ACC112 (cell line): ENCODE measurements around the gene PRLHR.

ENCODE experiments used
- H2AFZ ChIP-seq: fragments of 200-600 bp; sonication (generic); one replicate; pipeline ENCODE4 v1.6.0; 2017; ENCODE audit warnings: antibody characterized with exemption, low read length; ENCODE audit not compliant: unreplicated experiment
- H3K27ac ChIP-seq: fragments of 200-600 bp; sonication (generic); 2 replicates; pipeline ENCODE4 v1.5.1; 2014; ENCODE audit warnings: low read depth, mild to moderate bottlenecking, antibody characterized with exemption, low read length, moderate library complexity
- H3K27me3 ChIP-seq: fragments of 200-600 bp; sonication (generic); 2 replicates; pipeline ENCODE4 v1.6.1; 2014; ENCODE audit warnings: mild to moderate bottlenecking, antibody characterized with exemption, low read length, moderate library complexity, mixed read lengths; ENCODE audit not compliant: insufficient read depth
- H3K36me3 ChIP-seq: fragments of 200-600 bp; sonication (generic); 2 replicates; pipeline ENCODE4 v1.6.1; 2016; ENCODE audit warnings: mild to moderate bottlenecking, antibody characterized with exemption, low read length, moderate library complexity, mixed read lengths; ENCODE audit not compliant: insufficient read depth
- H3K4me1 ChIP-seq: fragments of 200-600 bp; sonication (generic); one replicate; pipeline ENCODE4 v1.6.1; 2016; ENCODE audit warnings: low read length, mixed read lengths; ENCODE audit not compliant: insufficient read depth, unreplicated experiment, control insufficient read depth
- H3K4me3 ChIP-seq: fragments of 200-600 bp; sonication (generic); 2 replicates; pipeline ENCODE4 v1.5.1; 2014; ENCODE audit warnings: mild to moderate bottlenecking, low read depth, low read length
- H3K79me2 ChIP-seq: fragments of 200-600 bp; sonication (generic); one replicate; pipeline ENCODE4 v1.6.0; 2016; ENCODE audit warnings: low read length; ENCODE audit not compliant: control insufficient read depth, unreplicated experiment, insufficient read depth

PRLHR gene

GRCh38 chr10:118542205-118542604 lies 53.2 kb downstream of the PRLHR start:
- H3K27me3 ChIP-seq, result peaks cover 65% of the 10 kb centered on the region
- no peak overlapping the region for H3K27ac ChIP-seq
- H3K79me2 ChIP-seq, result no peaks in the 10 kb centered on the region
- no peak overlapping the region for H2AFZ ChIP-seq
- H3K36me3 ChIP-seq, result no peaks in the 10 kb centered on the region
- H3K4me1 ChIP-seq, result no peaks in the 10 kb centered on the region
- H3K4me3 ChIP-seq, result no peak overlapping the region

- no peak overlapping the region for H2AFZ ChIP-seq
- H3K36me3 ChIP-seq, result no peaks in the 10 kb centered on the region
- peaks cover 65% of the 10 kb centered on the region for H3K27me3 ChIP-seq
Measured at GRCh38 chr10:118541718-118542117, 53.7 kb downstream of the PRLHR start.

More at GRCh38 chr10:118541718-118542117, 53.7 kb downstream of the PRLHR start:
- Histone ChIP-seq H3K27ac (no peak overlapping the region), H3K4me1 (no peaks in the 10 kb centered on the region), H3K4me3 (no peak overlapping the region), H3K79me2 (no peaks in the 10 kb centered on the region)
